ENCODE data around the gene GPR156. TPM values are rescaled to one million over a fixed set of nuclear protein-coding genes. Genes with fewer than 3 reads are reported as not detected.

GPR156 gene
- total and polyA plus RNA-seq, 9 of the 15 experiments (the other 6 are each of a cell fraction or from before 2014, with no cell fraction given): 0.07 to 0.14 (median 0.12) TPM; not detected in 5

GRCh38 chr3:120181632-120182031, 103.4 kb downstream of the GPR156 start:
- FAIRE-seq (no peak), DNase-seq (ENCODE audit: extremely low read depth in 1 of 4, low spot score in 3 of 4) (no peak), ATAC-seq (no peak)
- Histone ChIP-seq H2AFZ (ENCODE audit: low read depth, low read length) (no peak overlapping the region), H3K4me2 (ENCODE audit: insufficient read depth, low read length) (no peak overlapping the region), H3K9me3 (replicated peaks; ENCODE audit: control insufficient read depth, insufficient read depth, low read depth, low read length) (no peaks in the 10 kb centered on the region), H3K36me3 (ENCODE audit: control insufficient read depth, insufficient read depth, low read length) (no peaks in the 10 kb centered on the region), H3K4me3 (no peak overlapping the region), H3K9me1 (ENCODE audit: control insufficient read depth, insufficient read depth, low read length) (no peaks in the 10 kb centered on the region), H3K27ac (ENCODE audit: extremely low read depth, low read depth, low read length) (no peak overlapping the region), H3K4me1 (replicated peaks in 1 of 2; ENCODE audit: control insufficient read depth in 2 of 2, insufficient read depth in 2 of 2, low read length in 2 of 2) (no peaks in the 10 kb centered on the region), H3K79me2 (ENCODE audit: control insufficient read depth, insufficient read depth, low read length) (no peaks in the 10 kb centered on the region), H4K20me1 (replicated peaks; ENCODE audit: control insufficient read depth, insufficient read depth, low read length) (no peaks in the 10 kb centered on the region), H3K9ac (ENCODE audit: insufficient read depth in 1 of 2, low read depth in 2 of 2, low read length in 2 of 2) (no peak overlapping the region), H3K27me3 (ENCODE audit: control insufficient read depth in 2 of 2, insufficient read depth in 2 of 2, low read length in 2 of 2) (peaks cover 0 to 10% of the 10 kb centered on the region in 2 experiments; a peak in 2 of 5 replicates)
- intact Hi-C loops (cut with micrococcal nuclease) (loop anchor here (10.0 kb wide), 1 partner anchor 357 kb away; no protein-coding TSS in a partner anchor), in situ Hi-C loops (cut with MboI) (no loop called here)
- ChIA-PET CTCF (ENCODE audit: low intra/inter-chr PET ratio) (no interaction called here), POLR2A (no interaction called here)
- 0% methylated on average over 1 of the region's 1 CpG for WGBS (ENCODE audit: insufficient coverage, low coverage, missing lambda C conversion rate)
- no TSS peak for BruUV-seq (replicated peaks)
- TF ChIP-seq RAD51 (IDR thresholded peaks at IDR 0.05; ENCODE audit: borderline replicate concordance, low read depth) (no peak), RNF219 (CRISPR knock-in tag; IDR thresholded peaks at IDR 0.05) (no peak), GTF2A2 (tag; IDR thresholded peaks at IDR 0.05) (no peak), ESRRB (CRISPR knock-in tag; IDR thresholded peaks at IDR 0.05; ENCODE audit: borderline replicate concordance) (no peak), MTA2 (IDR thresholded peaks at IDR 0.05; ENCODE audit: low read depth) (no peak), CC2D1A (IDR thresholded peaks at IDR 0.05) (no peak), RBM39 (optimal IDR thresholded peaks at IDR 0.05; ENCODE audit: low read depth, low read length) (no peak), ATF4 (CRISPR knock-in tag; IDR thresholded peaks at IDR 0.05) (no peak)
- TF ChIP-seq, protein P1, sequence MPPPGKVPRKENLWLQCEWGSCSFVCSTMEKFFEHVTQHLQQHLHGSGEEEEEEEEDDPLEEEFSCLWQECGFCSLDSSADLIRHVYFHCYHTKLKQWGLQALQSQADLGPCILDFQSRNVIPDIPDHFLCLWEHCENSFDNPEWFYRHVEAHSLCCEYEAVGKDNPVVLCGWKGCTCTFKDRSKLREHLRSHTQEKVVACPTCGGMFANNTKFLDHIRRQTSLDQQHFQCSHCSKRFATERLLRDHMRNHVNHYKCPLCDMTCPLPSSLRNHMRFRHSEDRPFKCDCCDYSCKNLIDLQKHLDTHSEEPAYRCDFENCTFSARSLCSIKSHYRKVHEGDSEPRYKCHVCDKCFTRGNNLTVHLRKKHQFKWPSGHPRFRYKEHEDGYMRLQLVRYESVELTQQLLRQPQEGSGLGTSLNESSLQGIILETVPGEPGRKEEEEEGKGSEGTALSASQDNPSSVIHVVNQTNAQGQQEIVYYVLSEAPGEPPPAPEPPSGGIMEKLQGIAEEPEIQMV (tag; conservative IDR thresholded peaks at IDR 0.05; ENCODE audit: low read depth): no peak

Measured in K562 (cell line).